ENCODE measurements around the gene VGLL4. TPM values are rescaled to one million over a fixed set of nuclear protein-coding genes. Genes with fewer than 3 reads are reported as not detected.
"Not testable (repeated sequence)": the region's sequence is repeated elsewhere in the genome, so short reads cannot be mapped to it uniquely, and the experiment has no call there.

The VGLL4 gene
- total RNA-seq (2014; rRNA removed; shearing (Covaris generic)): 50.1 and 52.2 TPM in 2 replicates
- 26.3 and 46.3 TPM in 2 replicates for polyA plus RNA-seq (2014; cell fraction: nucleus; rRNA removed)

GRCh38 chr3:11643605-11644087, at the start of gene VGLL4:
VGLL4 (minus strand) TSS chr3:11643915; CDS start chr3:11643518, 397 bp downstream.
- peak; percentile 64 for DNase-seq (ENCODE audit: extremely low read depth, low read depth)

- DNase-seq (ENCODE audit: extremely low read depth, low read depth): no peak
Observed at GRCh38 chr3:11692532-11692813, 48.8 kb upstream of the VGLL4 start.

GRCh38 chr3:11691767-11692531, 48.2 kb upstream of the VGLL4 start:
- no peak for DNase-seq (ENCODE audit: extremely low read depth, low read depth)

GRCh38 chr3:11690863-11691766, 47.4 kb upstream of the VGLL4 start:
- DNase-seq (ENCODE audit: extremely low read depth, low read depth): no peak

GRCh38 chr3:11689749-11690148, 46.0 kb upstream of the VGLL4 start:
- no peak for DNase-seq (ENCODE audit: extremely low read depth, low read depth)

- not testable (repeated sequence) for DNase-seq (ENCODE audit: extremely low read depth, low read depth)
Observed at GRCh38 chr3:11684980-11685379, 41.3 kb upstream of the VGLL4 start.

GRCh38 chr3:11680509-11680908, 36.8 kb upstream of the VGLL4 start:
- DNase-seq (ENCODE audit: extremely low read depth, low read depth): no peak

GRCh38 chr3:11679964-11680363, 36.2 kb upstream of the VGLL4 start:
- DNase-seq (ENCODE audit: extremely low read depth, low read depth): no peak

- no peak for DNase-seq (ENCODE audit: extremely low read depth, low read depth)
Observed at GRCh38 chr3:11672363-11672762, 28.6 kb upstream of the VGLL4 start.

GRCh38 chr3:11671648-11672100, 28.0 kb upstream of the VGLL4 start:
- no peak for DNase-seq (ENCODE audit: extremely low read depth, low read depth)

- no peak for DNase-seq (ENCODE audit: extremely low read depth, low read depth)
Observed at GRCh38 chr3:11668243-11669235, 24.8 kb upstream of the VGLL4 start.

- no peak for DNase-seq (ENCODE audit: extremely low read depth, low read depth)
Observed at GRCh38 chr3:11665331-11665730, 21.6 kb upstream of the VGLL4 start.

GRCh38 chr3:11662392-11662990, 18.8 kb upstream of the VGLL4 start:
- DNase-seq (ENCODE audit: extremely low read depth, low read depth): no peak

GRCh38 chr3:11661827-11662226, 18.1 kb upstream of the VGLL4 start:
- no peak for DNase-seq (ENCODE audit: extremely low read depth, low read depth)

- no peak for DNase-seq (ENCODE audit: extremely low read depth, low read depth)
Observed at GRCh38 chr3:11661052-11661656, 17.4 kb upstream of the VGLL4 start.

- no peak for DNase-seq (ENCODE audit: extremely low read depth, low read depth)
Observed at GRCh38 chr3:11660242-11660641, 16.5 kb upstream of the VGLL4 start.

- DNase-seq (ENCODE audit: extremely low read depth, low read depth): no peak
Observed at GRCh38 chr3:11658180-11658579, 14.5 kb upstream of the VGLL4 start.

- no peak for DNase-seq (ENCODE audit: extremely low read depth, low read depth)
Observed at GRCh38 chr3:11655196-11655928, 11.6 kb upstream of the VGLL4 start.

GRCh38 chr3:11654166-11654565, 10.5 kb upstream of the VGLL4 start:
- no peak for DNase-seq (ENCODE audit: extremely low read depth, low read depth)

Data from NCI-H460 (cell line).